Mesendoderm (in vitro differentiated cells): ENCODE measurements around the gene USP17L17.
"Not testable (repeated sequence)": the region's sequence is repeated elsewhere in the genome, so short reads cannot be mapped to it uniquely, and the experiment has no call there.

Experiments
- DNase-seq: peaks from one replicate; pipeline ENCODE4 v3.0.0; 2013
- H2AK5ac ChIP-seq: 2 replicates; pipeline ENCODE4 v1.6.1; 2013; ENCODE audit warnings: low read length, inconsistent platforms
- H2BK120ac ChIP-seq: 2 replicates; pipeline ENCODE4 v1.6.1; 2013; ENCODE audit warnings: low read depth, mild to moderate bottlenecking, low read length, moderate library complexity, mixed read lengths
- H2BK15ac ChIP-seq: replicated peaks from 2 replicates; pipeline ENCODE4 v1.6.1; 2013; ENCODE audit warnings: low read depth, mild to moderate bottlenecking, moderate library complexity
- H2BK5ac ChIP-seq: 2 replicates; pipeline ENCODE4 v1.6.1; 2013; ENCODE audit warnings: low read length, inconsistent platforms
- H3K18ac ChIP-seq: 2 replicates; pipeline ENCODE4 v1.6.1; 2013; ENCODE audit warnings: mild to moderate bottlenecking, low read length, mixed read lengths
- H3K23ac ChIP-seq: one replicate; pipeline ENCODE4 v1.6.1; 2013; ENCODE audit warnings: low read length
- H3K27ac ChIP-seq: 2 replicates; pipeline ENCODE4 v1.5.1; 2013; ENCODE audit warnings: low read depth, mild to moderate bottlenecking, inconsistent platforms, low read length, moderate library complexity
- H3K27me3 ChIP-seq: 2 replicates; pipeline ENCODE4 v1.6.1; 2013; ENCODE audit warnings: low read length, control low read depth, mild to moderate bottlenecking, inconsistent platforms; ENCODE audit not compliant: insufficient read depth, poor library complexity
- H3K36me3 ChIP-seq: 2 replicates; pipeline ENCODE4 v1.6.1; 2013; ENCODE audit warnings: low read length, inconsistent platforms; ENCODE audit not compliant: control insufficient read depth, insufficient read depth
- H3K4ac ChIP-seq: one replicate; pipeline ENCODE4 v1.6.1; 2013; ENCODE audit warnings: low read depth, mild to moderate bottlenecking, low read length, moderate library complexity
- H3K4me1 ChIP-seq: 2 replicates; pipeline ENCODE4 v1.6.1; 2013; ENCODE audit warnings: low read depth, low read length, inconsistent platforms; ENCODE audit not compliant: control insufficient read depth
- H3K4me2 ChIP-seq: 2 replicates; pipeline ENCODE4 v1.6.1; 2013; ENCODE audit warnings: low read length
- H3K4me3 ChIP-seq: 2 replicates; pipeline ENCODE4 v1.5.1; 2013; ENCODE audit warnings: mild to moderate bottlenecking, low read length
- H3K56ac ChIP-seq: one replicate; pipeline ENCODE4 v1.6.1; 2013; ENCODE audit warnings: low read length
- H3K79me1 ChIP-seq: 2 replicates; pipeline ENCODE4 v1.6.1; 2013; ENCODE audit warnings: low read length, inconsistent platforms
- H3K79me2 ChIP-seq: 2 replicates; pipeline ENCODE4 v1.6.1; 2013; ENCODE audit warnings: mild to moderate bottlenecking, low read length; ENCODE audit not compliant: control insufficient read depth, insufficient read depth
- H3K9ac ChIP-seq: 2 replicates; pipeline ENCODE4 v1.6.1; 2013; ENCODE audit warnings: low read length, inconsistent platforms
- H4K5ac ChIP-seq: one replicate; pipeline ENCODE4 v1.6.1; 2013; ENCODE audit warnings: low read length
- H4K8ac ChIP-seq: one replicate; pipeline ENCODE4 v1.6.1; 2013; ENCODE audit warnings: low read depth, mild to moderate bottlenecking, control low read depth, low read length, moderate library complexity
- WGBS: extraction: QIAGEN DNeasy Blood & Tissue Kit; methylation state at CpG from one replicate; pipeline ENCODE4 v1.1.7; 2013; ENCODE audit warnings: low lambda C conversion rate, missing lambda C conversion rate; ENCODE audit not compliant: insufficient coverage; ENCODE audit errors: extremely low coverage; 5-methylcytosine and 5-hydroxymethylcytosine counted together

USP17L17 gene

GRCh38 chr4:9257824-9258223 lies 14.1 kb downstream of the USP17L17 start, which contains the start of gene USP17L20:
Gene USP17L20 (plus strand): TSS chr4:9258124. CDS start chr4:9258124, 0 bp downstream.
- not testable (repeated sequence) for H3K27ac ChIP-seq
- no CpG with 5 or more reads among the region's 15 CpGs for WGBS

GRCh38 chr4:9262572-9262971 lies 18.9 kb downstream of the USP17L17 start, which contains the start of gene USP17L21:
Gene USP17L21 (plus strand): TSS chr4:9262872. CDS start chr4:9262872, 0 bp downstream.
- H3K9ac ChIP-seq, H3K56ac ChIP-seq, H2BK120ac ChIP-seq, H4K5ac ChIP-seq, H3K23ac ChIP-seq, H4K8ac ChIP-seq, H2BK15ac ChIP-seq, H3K27me3 ChIP-seq, H3K4ac ChIP-seq, H3K4me1 ChIP-seq, H2BK5ac ChIP-seq, H3K27ac ChIP-seq, H2AK5ac ChIP-seq, H3K18ac ChIP-seq, DNase-seq, H3K36me3 ChIP-seq, H3K4me3 ChIP-seq, H3K4me2 ChIP-seq, H3K79me2 ChIP-seq, H3K79me1 ChIP-seq: not testable (repeated sequence)
- no CpG with 5 or more reads among the region's 13 CpGs for WGBS

More at GRCh38 chr4:9257824-9258223, 14.1 kb downstream of the USP17L17 start, which contains the start of gene USP17L20:
- DNase-seq, H2BK15ac ChIP-seq, H3K4ac ChIP-seq, H3K36me3 ChIP-seq, H3K18ac ChIP-seq, H3K4me3 ChIP-seq, H3K79me1 ChIP-seq, H2BK120ac ChIP-seq, H4K8ac ChIP-seq, H3K27me3 ChIP-seq, H3K79me2 ChIP-seq, H3K56ac ChIP-seq, H3K9ac ChIP-seq, H4K5ac ChIP-seq, H2AK5ac ChIP-seq, H2BK5ac ChIP-seq, H3K23ac ChIP-seq, H3K4me1 ChIP-seq, H3K4me2 ChIP-seq: not testable (repeated sequence)

GRCh38 chr4:9267319-9267718 lies 23.6 kb downstream of the USP17L17 start, which contains the start of gene USP17L22:
Gene USP17L22 (plus strand): TSS chr4:9267619. CDS start chr4:9267619, 0 bp downstream.
- not testable (repeated sequence) for H3K4ac ChIP-seq, H4K8ac ChIP-seq, H3K18ac ChIP-seq, H3K79me2 ChIP-seq, H3K4me2 ChIP-seq, H3K36me3 ChIP-seq, H2BK120ac ChIP-seq, H3K4me1 ChIP-seq, H3K4me3 ChIP-seq, H3K23ac ChIP-seq, H2BK5ac ChIP-seq, H2BK15ac ChIP-seq, DNase-seq, H3K56ac ChIP-seq, H3K27ac ChIP-seq, H3K27me3 ChIP-seq, H2AK5ac ChIP-seq, H3K9ac ChIP-seq, H4K5ac ChIP-seq, H3K79me1 ChIP-seq
- no CpG with 5 or more reads among the region's 15 CpGs for WGBS

- H3K4me2 ChIP-seq, H4K5ac ChIP-seq, H3K4ac ChIP-seq, H2BK15ac ChIP-seq, H3K4me3 ChIP-seq, H3K23ac ChIP-seq, H3K27ac ChIP-seq, H3K27me3 ChIP-seq, H2BK5ac ChIP-seq, H3K79me1 ChIP-seq, H4K8ac ChIP-seq, H3K56ac ChIP-seq, H3K9ac ChIP-seq, H3K36me3 ChIP-seq, H3K18ac ChIP-seq, H2AK5ac ChIP-seq, DNase-seq, H2BK120ac ChIP-seq, H3K4me1 ChIP-seq, H3K79me2 ChIP-seq: not testable (repeated sequence)
- WGBS, result 100% methylated on average over 3 of the region's 10 CpGs
Observed at GRCh38 chr4:9271719-9272118, 28.0 kb downstream of the USP17L17 start.
